ENCODE measurements around the gene STIMATE. TPM values are rescaled to one million over a fixed set of nuclear protein-coding genes. Genes with fewer than 3 reads are reported as not detected.

The STIMATE gene
- total and polyA plus RNA-seq, 10 donors = 4.0 to 65.6 (median 34.0) TPM

- H3K27me3 ChIP-seq (replicated peaks in 1 of 7) = no peaks in the 10 kb centered on the region
- peak; percentile 62 for DNase-seq
- TF ChIP-seq, protein P1, sequence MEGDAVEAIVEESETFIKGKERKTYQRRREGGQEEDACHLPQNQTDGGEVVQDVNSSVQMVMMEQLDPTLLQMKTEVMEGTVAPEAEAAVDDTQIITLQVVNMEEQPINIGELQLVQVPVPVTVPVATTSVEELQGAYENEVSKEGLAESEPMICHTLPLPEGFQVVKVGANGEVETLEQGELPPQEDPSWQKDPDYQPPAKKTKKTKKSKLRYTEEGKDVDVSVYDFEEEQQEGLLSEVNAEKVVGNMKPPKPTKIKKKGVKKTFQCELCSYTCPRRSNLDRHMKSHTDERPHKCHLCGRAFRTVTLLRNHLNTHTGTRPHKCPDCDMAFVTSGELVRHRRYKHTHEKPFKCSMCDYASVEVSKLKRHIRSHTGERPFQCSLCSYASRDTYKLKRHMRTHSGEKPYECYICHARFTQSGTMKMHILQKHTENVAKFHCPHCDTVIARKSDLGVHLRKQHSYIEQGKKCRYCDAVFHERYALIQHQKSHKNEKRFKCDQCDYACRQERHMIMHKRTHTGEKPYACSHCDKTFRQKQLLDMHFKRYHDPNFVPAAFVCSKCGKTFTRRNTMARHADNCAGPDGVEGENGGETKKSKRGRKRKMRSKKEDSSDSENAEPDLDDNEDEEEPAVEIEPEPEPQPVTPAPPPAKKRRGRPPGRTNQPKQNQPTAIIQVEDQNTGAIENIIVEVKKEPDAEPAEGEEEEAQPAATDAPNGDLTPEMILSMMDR (IDR thresholded peaks at IDR 0.05 in 8 of 11, conservative IDR thresholded peaks at IDR 0.05 in 3 of 11) = no peak
- TF ChIP-seq POLR2AphosphoS5 (IDR thresholded peaks at IDR 0.05) (no peak), POLR2A (IDR thresholded peaks at IDR 0.05) (no peak)
- H3K27ac ChIP-seq = no peak overlapping the region
- H3K36me3 ChIP-seq = peaks cover 0 to 69% (median 13%) of the 10 kb centered on the region in 6 donors
- intact Hi-C loops (cut with DNase I; ENCODE audit: low total_unique reads) = no loop called here
- H3K4me3 ChIP-seq = no peak overlapping the region
- WGBS, 5 donors = 59 to 70% (median 69%) methylated on average over 14 to 21 of the region's 21 CpGs
- no peaks in the 10 kb centered on the region for H3K4me1 ChIP-seq
- no peaks in the 10 kb centered on the region for H3K9me3 ChIP-seq
Observed at GRCh38 chr3:52831500-52832301, 65.6 kb downstream of the STIMATE start.

GRCh38 chr3:52830535-52831258 lies 66.7 kb downstream of the STIMATE start, which contains the start of gene ITIH4:
Gene ITIH4, minus strand, starts transcription at chr3:52830672. Its CDS starts 30 bp downstream, at chr3:52830642.
- Histone ChIP-seq H3K4me3 (no peak within 1 kb of the TSS), H3K9me3 (no peaks in the 10 kb centered on the region), H3K27me3 (replicated peaks in 1 of 7) (no peaks in the 10 kb centered on the region), H3K36me3 (peaks cover 0 to 69% (median 6%) of the 10 kb centered on the region in 6 donors), H3K4me1 (no peaks in the 10 kb centered on the region), H3K27ac (no peak within 1 kb of the TSS)
- WGBS, 5 donors = 83 to 88% (median 86%) methylated on average over 14 to 16 of the region's 16 CpGs
- no peak for DNase-seq
- no peak for TF ChIP-seq POLR2AphosphoS5 (IDR thresholded peaks at IDR 0.05)
- intact Hi-C loops (cut with DNase I; ENCODE audit: low total_unique reads) = no loop called here

GRCh38 chr3:52829906-52830463 lies 67.4 kb downstream of the STIMATE start:
- no peaks in the 10 kb centered on the region for H3K4me1 ChIP-seq
- H3K9me3 ChIP-seq = no peaks in the 10 kb centered on the region
- WGBS, 5 donors = 83 to 94% (median 84%) methylated on average over 7 to 10 of the region's 10 CpGs
- intact Hi-C loops (cut with DNase I; ENCODE audit: low total_unique reads) = no loop called here
- H3K27me3 ChIP-seq (replicated peaks in 1 of 7) = no peaks in the 10 kb centered on the region
- no peak overlapping the region for H3K27ac ChIP-seq
- TF ChIP-seq POLR2AphosphoS5 (IDR thresholded peaks at IDR 0.05) (peak in 1 of 3 donors; percentile 1), POLR2A (IDR thresholded peaks at IDR 0.05) (no peak)
- no peak overlapping the region for H3K4me3 ChIP-seq
- no peak for DNase-seq
- peaks cover 0 to 65% (median 3%) of the 10 kb centered on the region in 6 donors for H3K36me3 ChIP-seq

GRCh38 chr3:52829482-52829881 lies 67.9 kb downstream of the STIMATE start:
- Histone ChIP-seq H3K36me3 (peaks cover 0 to 65% (median 3%) of the 10 kb centered on the region in 6 donors), H3K27ac (no peak overlapping the region), H3K4me1 (no peaks in the 10 kb centered on the region), H3K9me3 (no peaks in the 10 kb centered on the region), H3K27me3 (replicated peaks in 1 of 7) (no peaks in the 10 kb centered on the region), H3K4me3 (no peak overlapping the region)
- TF ChIP-seq POLR2AphosphoS5 (IDR thresholded peaks at IDR 0.05) (no peak), POLR2A (IDR thresholded peaks at IDR 0.05) (no peak)
- TF ChIP-seq, protein P1 (IDR thresholded peaks at IDR 0.05 in 8 of 11, conservative IDR thresholded peaks at IDR 0.05 in 3 of 11) = no peak
- intact Hi-C loops (cut with DNase I; ENCODE audit: low total_unique reads) = no loop called here
- WGBS, 5 donors = 71 to 98% (median 91%) methylated on average over 1 to 3 of the region's 3 CpGs
- no peak for DNase-seq

All from spleen (tissue), 11 donors.